Measurements from ENCODE around the gene TMEM51.

Gene TMEM51

GRCh38 chr1:15188130-15188524 is 34.6 kb downstream of the TMEM51 start:
- Histone ChIP-seq H3K27ac (no peak overlapping the region), H3K9me3 (ENCODE audit: control insufficient read depth, low read length) (no peaks in the 10 kb centered on the region), H3K4me2 (ENCODE audit: low read length) (no peak overlapping the region), H3K4me1 (no peaks in the 10 kb centered on the region), H3K27me3 (ENCODE audit: control insufficient read depth, insufficient read depth, low read length) (no peaks in the 10 kb centered on the region), H3K9ac (no peak overlapping the region), H3K79me2 (no peaks in the 10 kb centered on the region), H2AFZ (no peak overlapping the region), H3K36me3 (ENCODE audit: control insufficient read depth, insufficient read depth, low read length) (no peaks in the 10 kb centered on the region), H3K4me3 (ENCODE audit: low read depth, low read length) (no peak overlapping the region)
- no peak for TF ChIP-seq CTCF (IDR thresholded peaks at IDR 0.05)

GRCh38 chr1:15188678-15189077 is 35.1 kb downstream of the TMEM51 start:
- H3K4me2 ChIP-seq (ENCODE audit: low read length) = no peak overlapping the region
- no peaks in the 10 kb centered on the region for H3K79me2 ChIP-seq
- H3K9me3 ChIP-seq (ENCODE audit: control insufficient read depth, low read length) = no peaks in the 10 kb centered on the region
- no peak overlapping the region for H3K27ac ChIP-seq
- H3K4me1 ChIP-seq = no peaks in the 10 kb centered on the region
- TF ChIP-seq CTCF (IDR thresholded peaks at IDR 0.05) = no peak
- no peak overlapping the region for H2AFZ ChIP-seq
- H3K27me3 ChIP-seq (ENCODE audit: control insufficient read depth, insufficient read depth, low read length) = no peaks in the 10 kb centered on the region
- no peaks in the 10 kb centered on the region for H3K36me3 ChIP-seq (ENCODE audit: control insufficient read depth, insufficient read depth, low read length)
- H3K4me3 ChIP-seq (ENCODE audit: low read depth, low read length) = no peak overlapping the region
- H3K9ac ChIP-seq = no peak overlapping the region

GRCh38 chr1:15189692-15190370 is 36.3 kb downstream of the TMEM51 start:
- H3K27me3 ChIP-seq (ENCODE audit: control insufficient read depth, insufficient read depth, low read length) = no peaks in the 10 kb centered on the region
- no peaks in the 10 kb centered on the region for H3K9me3 ChIP-seq (ENCODE audit: control insufficient read depth, low read length)
- H3K9ac ChIP-seq = no peak overlapping the region
- H3K4me1 ChIP-seq = no peaks in the 10 kb centered on the region
- no peaks in the 10 kb centered on the region for H3K79me2 ChIP-seq
- no peak for TF ChIP-seq CTCF (IDR thresholded peaks at IDR 0.05)
- no peak overlapping the region for H3K4me3 ChIP-seq (ENCODE audit: low read depth, low read length)
- no peak overlapping the region for H3K4me2 ChIP-seq (ENCODE audit: low read length)
- H2AFZ ChIP-seq = no peak overlapping the region
- no peak overlapping the region for H3K27ac ChIP-seq
- no peaks in the 10 kb centered on the region for H3K36me3 ChIP-seq (ENCODE audit: control insufficient read depth, insufficient read depth, low read length)

GRCh38 chr1:15191267-15191666 is 37.7 kb downstream of the TMEM51 start:
- H3K9me3 ChIP-seq (ENCODE audit: control insufficient read depth, low read length) = no peaks in the 10 kb centered on the region
- H3K4me1 ChIP-seq = no peaks in the 10 kb centered on the region
- no peak overlapping the region for H3K9ac ChIP-seq
- H3K27me3 ChIP-seq (ENCODE audit: control insufficient read depth, insufficient read depth, low read length) = no peaks in the 10 kb centered on the region
- no peaks in the 10 kb centered on the region for H3K79me2 ChIP-seq
- TF ChIP-seq CTCF (IDR thresholded peaks at IDR 0.05) = no peak
- no peak overlapping the region for H2AFZ ChIP-seq
- no peak overlapping the region for H3K4me3 ChIP-seq (ENCODE audit: low read depth, low read length)
- H3K36me3 ChIP-seq (ENCODE audit: control insufficient read depth, insufficient read depth, low read length) = no peaks in the 10 kb centered on the region
- no peak overlapping the region for H3K27ac ChIP-seq
- no peak overlapping the region for H3K4me2 ChIP-seq (ENCODE audit: low read length)

- H3K79me2 ChIP-seq = no peaks in the 10 kb centered on the region
These were observed 38.2 kb downstream of the TMEM51 start for GRCh38 chr1:15191770-15192169.

More at GRCh38 chr1:15191770-15192169, 38.2 kb downstream of the TMEM51 start:
- no peak overlapping the region for H3K4me3 ChIP-seq (ENCODE audit: low read depth, low read length)
- no peak overlapping the region for H2AFZ ChIP-seq
- H3K4me1 ChIP-seq = no peaks in the 10 kb centered on the region
- no peaks in the 10 kb centered on the region for H3K27me3 ChIP-seq (ENCODE audit: control insufficient read depth, insufficient read depth, low read length)
- no peak for TF ChIP-seq CTCF (IDR thresholded peaks at IDR 0.05)
- no peaks in the 10 kb centered on the region for H3K9me3 ChIP-seq (ENCODE audit: control insufficient read depth, low read length)
- H3K27ac ChIP-seq = no peak overlapping the region
- no peak overlapping the region for H3K4me2 ChIP-seq (ENCODE audit: low read length)
- no peaks in the 10 kb centered on the region for H3K36me3 ChIP-seq (ENCODE audit: control insufficient read depth, insufficient read depth, low read length)
- no peak overlapping the region for H3K9ac ChIP-seq

Measured in parathyroid adenoma (tissue), 2 donors.